Medulla oblongata (tissue), 1 donor: ENCODE results near the gene CLNK.
A peak's percentile ranks its signal among the peaks of the same experiment; 100 is the strongest.

Experiments
- DNase-seq: peaks from one replicate; pipeline ENCODE4 v3.0.0-alpha.2; 2015; ENCODE audit errors: extremely low spot score

Gene CLNK

DNA sequence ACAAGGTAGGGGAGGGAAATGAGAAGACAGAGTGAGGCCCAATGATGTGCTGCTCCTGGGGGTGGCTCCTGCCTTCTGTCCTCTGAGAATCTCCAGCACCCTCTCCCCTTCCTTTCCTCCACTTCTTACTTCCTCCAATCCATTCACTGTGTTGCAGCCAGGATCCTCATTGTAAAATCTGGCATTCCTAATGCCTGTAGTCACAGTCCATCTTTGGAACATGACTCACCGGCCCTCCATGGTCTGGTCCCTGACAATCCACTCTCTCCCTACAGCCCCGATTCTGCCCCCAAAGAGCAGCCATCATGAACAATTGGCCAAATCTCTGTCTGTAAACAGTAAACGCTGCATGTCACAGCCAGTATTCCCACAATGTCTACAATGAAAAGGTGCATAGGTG, 72.9 kb downstream of the CLNK start:
- no peak for DNase-seq

DNA sequence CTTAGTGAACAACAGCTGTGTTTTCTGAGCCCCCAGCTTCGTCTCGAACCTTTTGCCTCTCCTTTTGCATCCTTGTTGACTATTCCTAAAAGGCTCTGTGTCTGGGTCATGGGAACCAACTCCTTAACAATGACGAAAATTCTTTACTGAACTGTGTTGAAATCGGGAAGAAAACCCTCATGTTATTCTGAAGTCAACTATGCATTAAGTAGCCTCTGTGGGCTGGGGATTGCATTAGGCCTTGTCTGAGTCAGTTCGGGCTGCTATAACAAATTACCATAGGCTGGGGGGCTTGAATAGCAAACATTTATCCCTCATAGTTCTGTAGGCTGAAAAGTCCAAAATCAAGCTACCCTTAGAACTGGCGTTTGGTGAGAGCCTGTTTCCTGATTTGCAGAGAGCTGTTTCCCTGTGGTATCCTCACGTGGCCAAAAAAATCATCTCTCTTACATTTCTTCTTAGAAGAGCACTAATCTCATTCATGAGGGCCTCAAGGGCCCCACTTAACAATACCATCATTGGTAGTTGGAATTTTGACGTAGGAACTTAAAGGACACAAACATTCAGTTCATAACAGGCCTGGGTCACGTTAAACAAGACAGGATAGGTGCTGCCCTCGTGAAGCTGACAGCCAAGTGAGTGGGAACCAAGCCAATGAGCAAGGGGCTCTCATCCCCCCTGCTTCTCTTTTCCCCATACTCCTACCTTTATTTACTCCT, 75.9 kb downstream of the CLNK start:
- no peak for DNase-seq

- DNase-seq = no peak
Measured at GRCh38 chr4:10607206-10607605, 77.4 kb downstream of the CLNK start.

- DNase-seq = no peak
Measured at GRCh38 chr4:10606483-10607155, 77.9 kb downstream of the CLNK start.

DNA sequence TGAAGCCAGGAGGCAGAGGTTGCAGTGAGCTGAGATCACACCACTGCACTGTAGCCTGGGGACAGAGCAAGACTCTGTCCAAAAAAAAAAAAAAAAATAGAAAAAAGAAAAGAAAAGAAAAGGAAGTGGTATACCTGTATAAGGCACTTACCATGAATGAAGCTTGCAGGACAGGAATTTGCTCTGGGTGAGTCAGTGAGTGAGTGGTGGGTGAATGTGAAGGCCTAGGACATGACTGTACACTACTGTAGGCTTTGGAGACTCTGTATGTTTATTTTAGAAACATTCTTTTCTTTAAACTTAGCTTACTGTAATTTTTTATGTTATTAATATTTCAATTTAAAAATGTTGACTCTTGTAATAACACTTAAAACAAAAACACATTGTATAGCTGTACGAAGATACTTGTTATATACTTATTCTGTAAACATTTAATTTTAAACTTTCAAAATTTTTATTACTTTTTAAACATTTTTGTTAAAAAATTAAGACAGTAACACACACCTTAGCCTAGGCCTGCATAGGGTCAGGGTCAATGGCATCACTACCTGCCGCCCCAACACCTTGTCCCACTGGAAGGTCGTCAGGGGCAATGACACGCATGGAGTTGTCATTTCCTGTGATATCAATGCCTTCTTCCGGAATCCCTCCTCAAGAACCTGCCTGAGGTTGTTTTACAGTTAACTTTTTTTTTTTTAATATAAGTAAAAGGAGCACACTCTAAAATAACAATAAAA, 78.7 kb downstream of the CLNK start:
- no peak for DNase-seq

DNA sequence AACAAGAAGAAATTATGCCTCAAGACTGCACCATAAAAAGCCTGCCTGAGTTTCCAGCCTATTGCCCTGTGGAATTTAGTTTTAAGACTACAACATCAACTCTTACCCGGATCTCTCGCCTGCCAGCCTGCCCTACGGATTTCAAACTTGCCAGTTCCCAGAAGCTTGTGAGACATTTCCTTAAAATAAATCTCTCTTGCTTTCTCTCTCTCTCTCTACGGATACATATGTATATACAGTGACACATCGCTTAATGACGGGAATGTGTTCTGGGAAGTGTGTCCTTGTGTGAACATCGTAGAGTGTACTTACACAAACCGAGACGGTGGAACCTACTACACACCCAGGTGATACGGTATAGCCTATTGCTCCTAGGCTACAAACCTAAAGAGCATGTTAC, 79.5 kb downstream of the CLNK start:
- DNase-seq = no peak

DNA sequence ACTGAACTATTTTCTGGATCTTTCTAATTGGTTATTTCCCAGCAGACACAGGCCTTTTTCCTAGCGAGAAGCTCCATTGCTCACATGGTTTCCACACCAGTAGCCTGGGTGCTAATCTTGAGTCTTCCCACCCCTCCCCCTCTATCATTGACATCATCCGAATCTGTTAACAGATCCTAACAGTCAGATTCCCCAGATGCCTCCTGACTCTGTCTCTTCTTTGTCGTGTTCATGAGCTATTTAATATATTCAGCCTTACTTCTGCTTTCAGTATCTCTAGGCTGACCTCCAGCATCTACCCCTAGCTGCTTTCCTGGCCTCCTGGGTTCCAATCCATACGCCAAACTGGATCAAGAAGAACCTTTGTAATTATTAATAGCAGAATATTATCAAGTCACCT, 85.0 kb downstream of the CLNK start:
- DNase-seq = peak; percentile 16

DNA sequence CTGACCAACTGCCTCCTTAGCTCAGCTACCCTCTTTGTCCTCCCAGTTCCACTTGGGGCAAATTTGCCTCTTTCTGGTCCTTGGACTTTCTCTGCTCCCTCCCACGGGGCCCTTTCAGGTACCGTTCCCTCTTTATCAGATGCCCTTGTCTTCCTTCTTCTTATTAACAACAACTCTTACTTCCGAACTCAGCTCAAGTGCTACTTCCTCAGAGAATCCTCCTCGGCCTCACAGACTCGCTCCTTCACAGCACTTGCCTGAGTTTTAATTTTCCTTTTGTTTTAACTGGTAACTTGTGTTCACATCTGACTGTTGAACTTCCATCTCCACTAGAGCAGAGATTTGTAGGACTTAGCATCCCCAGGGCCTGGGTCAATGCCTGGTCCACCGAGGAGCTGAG, 85.7 kb downstream of the CLNK start:
- DNase-seq = no peak

- DNase-seq = no peak
Measured at GRCh38 chr4:10596586-10597290, 87.8 kb downstream of the CLNK start.

DNA sequence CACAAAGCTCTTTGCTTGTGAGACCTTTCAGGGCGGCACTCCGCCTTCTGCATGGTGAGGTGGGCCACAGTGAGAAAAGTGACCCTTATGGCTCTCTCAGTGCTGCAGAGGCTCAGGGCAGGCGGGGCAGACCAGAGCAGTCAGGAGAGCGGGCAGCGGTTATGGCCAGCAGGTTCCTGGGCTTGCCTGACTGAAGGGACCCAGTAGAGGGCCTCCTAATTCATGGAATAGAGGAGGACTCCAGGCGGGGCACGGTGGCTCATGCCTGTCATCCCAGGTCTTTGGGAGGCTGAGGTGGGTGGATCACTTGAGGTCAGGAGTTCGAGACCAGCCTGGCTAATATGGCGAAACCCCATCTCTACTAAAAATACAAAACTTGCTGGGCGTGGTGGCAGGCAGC, 91.4 kb downstream of the CLNK start:
- no peak for DNase-seq

GRCh38 chr4:10590896-10591295, 93.7 kb downstream of the CLNK start:
- no peak for DNase-seq

GRCh38 chr4:10589799-10590198, 94.8 kb downstream of the CLNK start:
- DNase-seq = no peak

DNA sequence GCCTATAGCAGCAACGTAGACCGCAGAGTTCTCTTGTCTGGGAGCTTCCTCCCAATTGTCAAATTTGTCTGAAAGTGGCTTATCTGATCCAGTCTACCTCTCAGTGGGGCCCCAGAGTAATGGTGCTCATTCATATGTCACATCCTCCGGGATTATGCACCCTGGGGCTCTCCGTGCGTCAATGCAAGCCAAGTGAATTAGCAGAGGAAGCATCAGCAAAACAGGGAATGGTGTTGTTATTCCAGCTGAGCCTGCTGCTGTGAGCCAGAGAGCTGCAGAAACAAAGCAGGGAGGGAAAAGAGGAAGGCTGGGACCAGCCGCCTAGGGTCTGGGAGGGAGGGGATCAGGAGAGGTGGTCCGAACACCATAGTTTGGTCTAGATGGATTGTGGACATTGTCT, 95.2 kb downstream of the CLNK start:
- no peak for DNase-seq

- DNase-seq = no peak
Measured at GRCh38 chr4:10587697-10588096, 96.9 kb downstream of the CLNK start.

DNA sequence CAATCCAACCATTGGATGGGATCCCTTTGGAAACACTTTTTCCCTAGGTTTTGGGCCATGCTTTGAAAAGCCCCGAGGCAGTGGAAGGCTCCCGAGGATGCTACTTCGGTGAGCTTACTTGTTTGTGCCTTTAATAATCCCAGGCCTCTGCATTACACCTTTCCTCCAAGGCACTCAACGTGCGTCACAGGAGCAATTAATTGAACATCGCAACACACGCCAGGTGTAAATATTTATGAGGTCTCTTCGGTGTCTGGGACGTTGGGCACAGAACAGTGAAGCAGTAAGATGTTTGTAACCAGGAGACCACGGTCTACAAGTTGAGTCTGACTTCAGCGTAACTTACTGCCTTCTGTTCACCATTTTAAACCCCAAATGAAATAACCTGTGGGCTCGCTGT, 97.3 kb downstream of the CLNK start:
- DNase-seq = no peak

DNA sequence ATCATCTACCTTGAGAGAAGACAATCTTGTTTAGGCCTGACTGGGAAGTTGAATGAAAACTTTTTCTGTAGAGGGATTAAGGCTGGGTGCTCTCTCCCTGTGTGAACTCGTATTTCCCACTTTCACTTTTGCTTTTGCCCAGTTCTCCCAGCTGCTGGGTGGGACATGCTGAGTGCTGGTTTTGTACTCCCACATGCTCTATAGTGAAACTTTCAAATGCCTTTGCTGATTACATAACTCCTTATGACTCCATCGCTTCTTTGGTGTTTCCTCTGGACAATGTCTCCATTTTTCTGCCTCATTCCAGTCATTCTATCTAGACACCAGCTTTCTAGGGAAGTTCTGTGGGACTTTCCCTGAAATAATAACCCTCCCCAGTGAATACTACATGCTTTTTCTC, 100.5 kb downstream of the CLNK start:
- peak; percentile 60 for DNase-seq

DNA sequence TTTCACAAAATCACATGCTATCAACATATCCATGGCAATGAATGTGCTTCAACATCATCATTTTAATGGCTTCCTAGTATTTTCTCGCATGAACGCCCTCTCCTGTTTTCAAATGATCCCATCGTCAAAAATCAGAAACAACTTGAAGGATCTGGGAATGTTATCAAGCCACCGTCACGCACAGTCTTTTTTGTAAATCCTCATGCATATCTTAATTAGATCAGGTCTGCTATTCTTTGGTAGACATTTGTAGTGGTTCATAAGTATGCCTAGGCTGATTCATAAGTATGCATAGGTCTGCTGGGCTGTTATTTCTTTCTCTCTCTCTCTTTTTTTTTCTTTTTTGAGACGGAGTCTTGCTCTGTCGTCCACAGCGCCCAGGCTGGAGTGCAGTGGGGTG, 101.6 kb downstream of the CLNK start:
- DNase-seq = no peak

DNA sequence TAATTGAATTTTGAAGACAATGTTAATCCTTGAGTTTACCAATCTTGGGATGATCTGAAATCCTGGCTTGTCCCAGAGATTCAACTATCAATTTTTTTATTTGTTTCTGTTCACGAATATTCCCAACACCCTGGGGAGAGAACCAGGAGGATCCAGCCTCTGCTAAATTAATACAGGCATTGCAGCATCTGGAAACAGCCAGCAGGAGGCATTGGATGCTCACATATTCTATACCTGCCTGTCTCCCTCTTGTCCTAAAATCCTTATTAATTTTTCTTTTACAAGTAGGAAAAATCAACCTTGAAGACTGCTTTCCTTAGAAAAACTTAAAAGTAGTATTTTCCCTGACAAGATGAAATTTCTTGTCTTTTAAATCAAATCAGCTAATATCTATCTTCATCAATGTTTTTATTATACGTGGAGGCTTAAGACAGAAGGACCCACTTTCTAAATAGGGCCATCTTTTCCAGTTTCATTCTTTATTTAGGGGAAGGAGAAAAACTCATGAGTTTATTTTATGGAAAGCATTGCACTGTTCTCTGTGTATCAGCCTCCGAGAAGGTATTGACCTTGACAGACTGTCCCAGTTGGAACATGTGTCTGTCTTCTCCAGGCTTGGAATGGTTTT, 102.4 kb downstream of the CLNK start:
- peak; percentile 72 for DNase-seq

DNA sequence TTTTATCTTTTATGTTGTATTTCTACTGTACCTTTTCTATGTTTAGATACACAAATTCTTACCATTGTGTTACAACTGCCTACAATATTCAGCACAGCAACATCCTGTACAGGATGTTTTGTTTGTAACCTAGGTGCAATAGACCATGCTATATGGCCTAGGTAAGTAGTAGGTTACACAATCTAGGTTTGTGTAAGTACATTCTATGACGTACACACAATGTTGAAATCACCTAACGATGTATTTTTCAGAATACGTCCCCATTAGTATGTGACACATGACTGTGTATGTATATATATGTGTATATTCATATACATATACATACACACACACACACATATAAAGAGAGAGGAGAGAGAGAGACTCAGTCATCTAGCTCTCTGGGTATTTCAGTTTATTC, 103.5 kb downstream of the CLNK start:
- DNase-seq = no peak

DNA sequence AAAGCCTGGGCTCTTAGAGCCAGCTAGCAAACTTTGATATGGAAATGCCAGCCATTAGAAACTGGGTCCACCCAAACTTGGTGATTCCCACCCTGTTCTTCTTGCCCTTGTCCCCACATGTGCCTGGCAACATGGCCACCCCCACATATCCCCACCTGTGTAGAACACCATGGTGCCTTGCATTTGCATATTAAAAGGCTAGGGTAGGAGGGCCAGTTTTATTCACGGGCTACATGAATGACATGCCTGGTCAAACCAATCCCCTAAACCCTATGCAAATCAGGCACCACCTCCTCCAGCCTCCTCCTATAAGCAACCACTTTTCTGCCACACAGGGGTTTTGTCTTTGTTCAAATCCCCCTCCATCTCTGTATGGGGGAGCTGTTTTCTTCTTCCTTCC, 104.9 kb downstream of the CLNK start:
- DNase-seq = no peak

GRCh38 chr4:10577508-10578426, 106.8 kb downstream of the CLNK start:
- DNase-seq = no peak
